Cardiac septum (tissue), 1 donor: ENCODE results near the gene FAM200C. TPM values are rescaled to one million over a fixed set of nuclear protein-coding genes. Genes with fewer than 3 reads are reported as not detected.

Experiments used
- DNase-seq: peaks from one replicate; pipeline ENCODE4 v3.0.0-alpha.2; 2020; ENCODE audit warnings: low spot score
- intact Hi-C: fragments of 100-400 bp; cut with DNase I; formaldehyde crosslinking; loops from one replicate; pipeline ENCODE4 v1.14.0; 2022
- total RNA-seq: library from RNA; stranded (reverse); fragmentation: NEBNext Ultra II Directional; extraction: Animal tissue kit (Norgen Biotek cat#: 25700); gene quantifications from one replicate; pipeline ENCODE4 v1.2.1, GENCODE V29; 2021
- donor health status: DM: no; HTN: no; CAD: no.

FAM200C gene
- total RNA-seq, 1 donor from 2014 or later: 3.3 TPM

- no peak for DNase-seq
- intact Hi-C loops: no loop called here
Observed at GRCh38 chr5:160349249-160349934, 50.5 kb downstream of the FAM200C start.

- intact Hi-C loops: no loop called here
- no peak for DNase-seq
Observed at GRCh38 chr5:160348080-160348479, 51.8 kb downstream of the FAM200C start.

- DNase-seq: no peak
Observed at GRCh38 chr5:160347448-160347847, 52.4 kb downstream of the FAM200C start.

More at GRCh38 chr5:160347448-160347847, 52.4 kb downstream of the FAM200C start:
- intact Hi-C loops: no loop called here

Other genes starting within 250 kb of the FAM200C start
- gene FABP6, start 170.5 kb downstream of the FAM200C start, total RNA-seq: not detected
- 6.3 TPM for gene CCNJL, start 87.5 kb downstream of the FAM200C start, total RNA-seq
- gene C1QTNF2, start 29.4 kb downstream of the FAM200C start, total RNA-seq: 1.3 TPM
- 50.5 TPM for gene SLU7, start 19.0 kb upstream of the FAM200C start, total RNA-seq
- gene PTTG1, start 21.8 kb upstream of the FAM200C start, total RNA-seq: 1.0 TPM